Stimulated activated CD4-positive, alpha-beta T cell treated with anti-CD3 and anti-CD28 coated beads, TNF-alpha, amount 100 ng/mL, for 48 hours (primary cell): ENCODE results near the gene PAF1.
"Not testable (repeated sequence)": the region's sequence is repeated elsewhere in the genome, so short reads cannot be mapped to it uniquely, and the experiment has no call there.

Experiments used
- DNase-seq, 3 donors: peaks; one replicate each; pipeline ENCODE4 v3.0.0-alpha.2; 2020; ENCODE audit warnings: low read depth in 3 of 3

The PAF1 gene

DNA sequence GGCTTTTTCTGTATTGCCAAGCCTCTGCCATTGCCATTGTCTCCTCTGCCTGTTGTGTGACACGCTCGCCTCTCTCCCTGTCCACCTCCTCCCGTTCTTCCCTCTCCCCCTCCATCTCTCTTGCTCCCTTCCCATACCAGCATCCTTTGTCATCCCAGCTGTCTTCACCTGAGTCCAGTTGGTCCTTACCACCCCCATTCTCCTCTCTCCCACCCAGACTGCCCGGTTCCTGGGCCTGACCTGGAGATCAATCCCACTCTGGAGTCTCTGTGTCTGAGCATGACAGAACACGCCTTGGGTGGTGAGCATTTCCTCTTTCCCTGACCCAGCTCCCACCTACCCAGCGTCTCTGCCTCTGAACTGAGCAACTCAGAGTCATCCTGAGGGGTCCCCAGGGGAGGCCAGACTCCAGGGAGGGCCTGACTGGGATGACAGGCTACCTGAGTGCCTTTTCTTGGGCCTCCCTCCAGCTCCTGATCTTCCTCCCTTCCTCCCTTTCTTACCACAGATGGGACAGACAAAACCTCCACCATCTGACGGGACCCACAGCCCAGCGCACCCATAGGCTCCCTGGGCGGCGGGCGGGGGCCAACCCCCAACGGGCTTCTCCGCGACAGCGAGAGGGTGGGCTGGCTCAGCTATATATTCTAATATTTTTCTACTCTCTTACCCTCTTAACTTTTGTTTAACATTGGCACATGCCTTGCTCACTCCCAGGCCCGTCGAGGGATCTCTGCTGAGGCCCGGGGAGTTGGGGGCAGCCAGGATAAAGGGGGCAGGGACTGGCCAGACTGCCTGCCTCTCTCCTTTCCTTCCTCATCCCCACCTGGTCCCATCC lies 7.7 kb downstream of the PAF1 start:
- no peak for DNase-seq

DNA sequence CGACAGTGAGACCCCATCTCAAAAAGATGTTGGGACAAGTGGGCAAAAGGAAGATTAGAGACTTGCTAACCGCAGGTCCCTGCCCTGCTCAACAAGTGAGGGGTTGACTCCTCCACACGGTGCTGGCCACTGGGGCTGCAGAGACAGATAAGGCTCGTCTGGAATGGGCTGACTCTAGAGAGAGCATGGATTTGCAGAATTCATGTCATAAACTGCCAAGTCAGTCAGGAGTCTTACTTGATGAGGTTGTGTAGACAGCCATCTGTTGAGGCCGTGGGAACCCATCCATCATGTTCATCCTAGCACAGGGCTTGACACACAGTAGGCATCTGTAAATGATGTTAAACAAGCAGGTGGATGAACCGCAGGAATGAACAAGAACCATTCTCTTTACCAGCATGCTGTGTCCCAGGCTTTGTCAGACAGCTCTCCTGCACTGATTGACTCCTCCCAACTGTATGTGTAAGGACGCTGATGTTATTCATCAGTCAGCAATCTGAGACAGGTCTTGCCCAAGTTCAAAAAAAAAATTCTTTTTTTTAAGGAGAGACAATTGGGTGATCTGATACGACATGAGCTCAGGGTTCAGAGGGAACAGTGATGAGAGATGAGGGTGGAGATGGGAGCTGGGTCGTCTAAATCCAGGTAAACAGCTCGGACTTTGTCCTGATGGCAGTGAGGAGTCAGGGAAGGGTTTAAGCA lies 8.8 kb downstream of the PAF1 start:
- DNase-seq = no peak

DNA sequence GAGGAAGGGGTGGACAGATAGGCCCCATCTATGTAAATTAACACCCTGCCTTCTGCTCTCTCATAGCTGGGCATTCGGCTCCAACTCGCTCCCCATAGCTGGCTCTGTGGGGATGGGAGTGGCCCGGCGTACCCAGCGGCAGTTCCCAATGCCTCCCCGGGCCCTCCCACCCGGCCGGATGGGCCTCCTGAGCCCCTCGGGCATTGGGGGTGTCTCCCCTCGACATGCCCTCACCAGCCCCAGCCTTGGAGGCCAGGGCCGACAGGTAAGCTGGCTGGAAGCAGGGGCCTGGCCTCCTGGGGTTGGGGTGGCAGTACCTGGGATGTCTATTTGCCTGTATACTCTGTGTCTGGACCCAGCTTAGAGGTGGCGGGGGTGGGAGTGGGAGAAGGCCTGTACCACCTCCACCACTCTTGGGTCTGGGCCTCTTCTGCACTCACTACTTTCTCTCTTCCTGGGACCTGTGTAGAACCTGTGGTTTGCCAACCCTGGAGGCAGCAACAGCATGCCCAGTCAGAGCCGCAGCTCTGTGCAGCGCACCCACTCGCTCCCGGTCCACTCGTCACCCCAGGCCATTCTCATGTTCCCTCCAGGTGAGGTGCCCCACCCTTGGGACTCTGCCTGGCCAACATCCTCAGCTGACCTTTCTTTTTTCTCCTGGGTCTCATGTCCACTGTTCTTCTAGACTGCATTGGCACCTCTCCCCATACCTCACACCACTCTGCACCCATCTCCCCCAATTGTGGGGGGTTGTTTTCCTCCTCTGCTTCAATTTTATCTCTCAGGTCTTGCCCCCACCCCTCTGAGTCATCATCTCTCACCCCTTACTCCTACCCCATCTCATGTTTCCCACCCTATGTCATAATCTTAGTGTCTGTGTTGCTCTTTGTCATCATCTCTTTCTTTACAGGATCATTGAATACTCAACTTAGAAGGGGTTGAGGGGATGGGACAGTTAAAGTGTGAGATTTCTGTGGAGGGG lies 10.1 kb downstream of the PAF1 start:
- DNase-seq = no peak

DNA sequence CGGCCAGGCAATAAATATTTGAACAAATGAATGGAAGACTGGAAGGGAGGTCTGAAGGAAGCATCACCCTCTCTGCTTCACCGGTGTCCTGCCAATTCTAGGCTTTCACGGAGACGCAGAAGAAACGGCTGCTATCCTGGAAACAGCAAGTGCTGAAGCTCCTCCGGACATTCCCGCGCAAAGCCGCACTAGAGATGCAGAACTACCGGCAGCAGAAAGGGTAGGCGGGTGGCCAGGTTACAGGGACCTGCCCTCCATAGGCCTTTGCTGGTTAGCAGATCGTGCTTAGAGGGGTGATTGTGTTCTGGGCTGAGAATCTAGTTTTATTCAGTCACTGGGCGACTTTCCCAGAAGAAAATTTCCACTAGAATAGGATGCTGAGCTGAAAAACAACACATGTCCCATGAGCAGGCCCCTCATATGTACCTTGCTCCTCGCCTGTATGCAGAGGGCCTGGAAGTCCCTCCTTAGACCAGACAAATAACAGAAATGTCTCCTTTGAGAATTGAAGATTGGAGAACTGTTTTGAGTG lies 11.0 kb downstream of the PAF1 start:
- no peak for DNase-seq

DNA sequence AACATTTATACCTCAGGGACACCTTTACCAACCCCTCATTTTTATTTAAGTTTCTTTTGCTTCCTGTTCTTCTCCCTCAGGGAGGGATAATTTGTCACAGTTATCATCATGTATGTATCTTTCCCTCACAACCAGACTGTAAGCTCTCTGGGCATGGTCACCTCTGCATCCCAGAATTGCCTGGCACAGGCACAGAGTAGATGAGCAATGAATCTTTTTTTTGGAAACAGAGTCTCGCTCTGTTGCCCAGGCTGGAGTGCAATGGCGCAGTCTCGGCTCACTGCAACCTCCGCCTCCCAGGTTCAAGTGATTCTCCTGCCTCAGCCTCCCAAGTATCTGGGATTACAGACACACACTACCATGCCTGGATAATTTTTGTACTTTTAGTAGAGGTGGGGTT lies 11.5 kb downstream of the PAF1 start:
- not testable (repeated sequence) for DNase-seq

DNA sequence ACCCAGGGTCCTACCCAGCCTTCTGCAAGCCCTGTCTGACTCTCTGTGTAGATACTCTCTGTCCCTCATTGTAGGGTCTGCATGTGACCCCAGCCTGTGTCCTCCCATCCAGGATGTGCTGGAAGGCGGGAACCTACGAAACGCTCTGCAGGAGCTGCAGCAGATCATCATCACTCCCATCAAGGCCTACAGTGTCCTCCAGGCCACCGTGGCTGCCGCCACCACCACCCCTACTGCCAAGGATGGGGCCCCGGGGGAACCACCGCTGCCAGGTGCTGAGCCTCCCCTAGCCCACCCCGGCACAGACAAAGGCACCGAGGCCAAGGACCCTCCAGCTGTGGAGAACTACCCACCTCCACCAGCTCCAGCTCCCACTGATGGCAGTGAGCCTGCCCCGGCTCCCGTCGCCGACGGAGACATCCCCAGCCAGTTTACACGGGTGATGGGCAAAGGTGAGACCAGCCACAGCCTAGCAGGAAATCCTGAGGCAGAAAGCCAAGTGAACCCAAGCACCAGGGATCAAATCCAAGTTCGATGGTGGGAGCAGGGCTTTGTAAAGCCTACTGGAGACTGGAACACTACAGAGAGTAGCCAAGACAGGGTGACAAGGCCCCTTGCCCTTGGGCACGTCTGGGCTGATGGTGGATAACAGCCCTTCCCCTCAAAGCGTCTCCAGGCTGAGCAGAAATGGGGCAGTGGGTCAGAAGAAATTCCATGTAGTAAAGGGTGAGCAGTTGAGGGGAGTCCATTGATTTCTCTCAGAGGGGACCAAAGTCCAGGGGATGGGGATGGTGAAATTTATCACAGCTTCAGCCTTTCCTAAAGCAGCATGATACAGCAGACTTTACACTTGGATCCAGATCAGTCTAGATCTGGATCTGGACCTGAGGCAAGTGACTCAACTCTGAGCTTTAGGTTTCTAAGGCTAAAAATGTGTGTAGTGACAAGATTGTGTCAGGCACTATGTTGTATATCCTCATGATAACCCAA lies 13.2 kb downstream of the PAF1 start:
- DNase-seq = no peak

DNA sequence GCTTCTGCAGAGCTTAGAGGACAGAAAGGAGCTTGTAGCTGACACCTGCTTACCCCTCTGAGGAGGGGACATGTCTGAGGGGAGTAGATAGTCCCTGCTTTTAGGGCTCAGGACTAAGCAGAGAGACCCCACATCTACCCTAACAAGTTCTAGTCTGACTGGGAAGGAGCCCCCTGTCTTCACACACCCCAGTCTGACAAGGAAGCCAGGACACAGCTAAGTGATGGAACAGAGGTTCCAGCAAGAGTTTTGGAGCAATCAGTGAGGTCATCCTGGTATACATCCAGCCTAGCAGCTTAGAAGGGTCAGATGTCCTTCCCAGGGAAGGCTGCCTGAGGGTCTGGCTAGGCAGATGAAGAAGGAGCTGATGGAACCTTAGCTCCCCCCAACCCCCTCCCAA lies 15.0 kb downstream of the PAF1 start:
- no peak for DNase-seq

DNA sequence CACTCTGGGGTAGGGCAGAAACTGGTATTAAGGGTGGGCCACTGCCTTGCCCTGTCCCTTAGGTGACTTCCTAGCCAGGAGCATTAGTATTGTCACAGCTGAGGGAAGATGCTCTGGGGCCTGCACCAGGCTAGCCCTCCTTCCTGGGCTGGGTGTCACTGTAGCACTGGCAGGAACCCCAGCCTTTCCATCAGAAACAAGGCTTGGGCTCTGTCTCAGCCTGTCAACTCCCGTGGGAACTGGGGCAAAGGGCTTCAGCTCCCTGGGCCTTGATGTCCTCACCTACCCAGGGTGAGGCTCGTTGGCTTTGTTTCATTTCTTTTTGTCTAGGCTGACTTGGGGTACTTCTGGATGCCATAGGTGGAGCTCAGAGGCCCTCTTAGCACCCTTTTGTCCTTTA lies 18.0 kb downstream of the PAF1 start:
- no peak for DNase-seq

DNA sequence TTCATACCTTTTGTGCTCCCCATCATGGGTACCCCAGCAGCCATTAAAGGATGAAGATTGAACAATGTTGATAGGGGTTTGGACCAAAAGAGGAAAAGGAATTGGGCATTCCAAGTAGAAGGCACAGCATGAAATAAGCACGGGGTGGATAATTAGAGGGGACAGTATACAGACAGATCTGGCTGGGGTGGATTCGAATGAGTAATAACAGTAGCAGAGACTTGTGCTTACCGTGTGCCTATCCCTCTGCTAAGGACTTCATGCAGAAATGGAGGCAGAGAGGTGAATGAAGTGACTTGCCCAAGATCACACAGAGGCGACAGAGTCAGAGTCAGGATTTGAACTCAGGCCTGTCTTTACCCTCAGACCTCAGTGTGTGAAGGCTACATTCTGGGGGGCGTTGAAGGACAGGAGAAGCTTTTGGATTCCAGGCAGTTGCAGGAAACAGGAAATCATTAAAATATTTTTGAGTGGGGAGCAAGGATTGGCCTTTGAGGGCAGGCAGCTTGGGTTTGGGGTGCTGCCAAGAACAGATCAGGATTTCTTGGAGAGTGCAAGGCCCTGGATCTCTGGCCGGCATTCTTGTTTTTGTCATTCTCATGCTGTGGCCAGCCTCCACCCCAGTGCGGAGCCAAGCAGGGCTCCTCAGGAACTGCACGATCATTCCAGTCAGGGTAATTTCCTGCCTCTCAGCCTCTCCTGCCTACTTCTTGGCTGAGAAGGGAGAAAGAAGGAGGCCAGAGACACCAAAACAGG lies 18.7 kb downstream of the PAF1 start:
- no peak for DNase-seq

DNA sequence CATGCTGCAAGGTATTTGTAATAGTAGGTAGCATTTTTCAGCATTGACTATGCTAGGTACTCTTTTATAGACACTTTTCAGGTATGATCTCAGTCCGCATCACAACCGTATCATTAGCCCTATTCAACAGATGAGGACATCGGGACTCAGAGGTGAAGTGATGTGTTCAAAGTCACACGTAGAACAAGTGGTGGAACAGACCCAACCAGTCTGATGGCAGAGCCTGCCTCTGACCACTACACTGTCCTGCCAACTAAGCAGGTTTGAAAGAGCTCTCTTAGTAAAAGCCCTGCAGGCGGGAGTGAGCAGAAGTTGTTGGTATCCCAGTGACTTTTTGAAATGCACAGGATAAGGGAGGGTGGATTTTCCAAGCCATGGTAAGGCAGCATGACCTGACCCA lies 20.2 kb downstream of the PAF1 start:
- DNase-seq = no peak

DNA sequence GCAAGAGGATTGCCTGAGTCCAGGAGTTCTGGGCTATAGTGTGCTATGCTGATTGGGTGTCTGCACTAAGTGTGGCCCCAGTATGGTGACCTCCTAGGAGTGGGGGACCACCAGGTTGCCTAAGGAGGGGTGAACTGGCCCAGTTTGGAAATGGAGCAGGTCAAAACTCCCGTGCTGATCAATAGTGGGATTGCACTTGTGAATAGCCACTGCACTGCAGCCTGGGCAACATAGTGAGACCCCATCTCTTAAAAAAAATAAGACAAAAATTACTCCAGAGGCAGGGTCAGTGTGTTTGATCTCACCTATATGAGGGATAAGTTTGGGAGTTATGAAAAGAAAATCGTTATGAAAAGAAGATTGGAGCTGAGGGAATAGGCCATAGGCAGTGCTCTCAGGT lies 21.7 kb downstream of the PAF1 start:
- DNase-seq = no peak

DNA sequence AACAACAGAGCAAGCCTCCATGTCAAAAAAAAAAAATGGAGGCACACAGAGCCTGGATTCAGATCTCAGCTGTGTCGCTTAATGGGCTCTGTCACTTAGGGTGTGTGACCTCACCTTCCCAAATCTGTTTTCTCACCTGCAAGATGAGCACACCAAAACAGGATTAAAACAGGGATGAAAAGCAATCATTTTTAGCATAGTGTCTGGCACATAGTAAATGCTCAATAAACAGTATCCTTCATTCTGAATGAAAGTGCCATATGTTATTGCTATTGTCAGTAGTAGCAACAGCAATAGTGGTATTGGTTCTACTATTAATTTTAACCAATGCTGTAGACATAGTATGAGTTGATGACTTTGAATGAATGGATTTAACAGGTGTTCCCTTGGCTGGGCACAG lies 25.4 kb downstream of the PAF1 start:
- DNase-seq = no peak

DNA sequence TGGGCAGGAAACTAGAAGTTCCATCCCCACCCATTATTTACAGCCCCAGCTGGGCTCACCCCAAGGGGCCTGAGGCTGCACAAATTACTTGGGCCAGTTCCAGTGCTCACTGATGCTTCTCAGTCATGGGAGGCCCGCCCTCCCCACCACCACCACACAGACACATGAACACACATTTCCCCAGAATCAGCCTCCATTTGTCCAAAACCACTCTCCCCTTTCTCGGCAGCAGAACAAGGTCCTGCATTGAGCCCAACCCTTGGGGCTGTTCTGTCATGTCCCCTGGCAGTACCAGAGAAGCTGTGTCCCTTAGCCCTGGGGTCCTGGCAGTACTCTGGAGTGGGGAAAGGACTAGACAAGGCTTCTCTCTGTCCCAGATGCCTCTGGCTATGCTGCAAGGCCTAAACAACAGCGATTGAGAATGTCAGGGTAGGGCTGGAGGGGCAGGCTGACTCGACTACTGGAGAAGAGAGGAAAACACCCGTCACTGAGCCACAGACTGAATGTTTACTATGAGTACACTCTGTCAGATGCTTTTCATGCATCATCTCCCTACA lies 26.9 kb downstream of the PAF1 start:
- DNase-seq = no peak

DNA sequence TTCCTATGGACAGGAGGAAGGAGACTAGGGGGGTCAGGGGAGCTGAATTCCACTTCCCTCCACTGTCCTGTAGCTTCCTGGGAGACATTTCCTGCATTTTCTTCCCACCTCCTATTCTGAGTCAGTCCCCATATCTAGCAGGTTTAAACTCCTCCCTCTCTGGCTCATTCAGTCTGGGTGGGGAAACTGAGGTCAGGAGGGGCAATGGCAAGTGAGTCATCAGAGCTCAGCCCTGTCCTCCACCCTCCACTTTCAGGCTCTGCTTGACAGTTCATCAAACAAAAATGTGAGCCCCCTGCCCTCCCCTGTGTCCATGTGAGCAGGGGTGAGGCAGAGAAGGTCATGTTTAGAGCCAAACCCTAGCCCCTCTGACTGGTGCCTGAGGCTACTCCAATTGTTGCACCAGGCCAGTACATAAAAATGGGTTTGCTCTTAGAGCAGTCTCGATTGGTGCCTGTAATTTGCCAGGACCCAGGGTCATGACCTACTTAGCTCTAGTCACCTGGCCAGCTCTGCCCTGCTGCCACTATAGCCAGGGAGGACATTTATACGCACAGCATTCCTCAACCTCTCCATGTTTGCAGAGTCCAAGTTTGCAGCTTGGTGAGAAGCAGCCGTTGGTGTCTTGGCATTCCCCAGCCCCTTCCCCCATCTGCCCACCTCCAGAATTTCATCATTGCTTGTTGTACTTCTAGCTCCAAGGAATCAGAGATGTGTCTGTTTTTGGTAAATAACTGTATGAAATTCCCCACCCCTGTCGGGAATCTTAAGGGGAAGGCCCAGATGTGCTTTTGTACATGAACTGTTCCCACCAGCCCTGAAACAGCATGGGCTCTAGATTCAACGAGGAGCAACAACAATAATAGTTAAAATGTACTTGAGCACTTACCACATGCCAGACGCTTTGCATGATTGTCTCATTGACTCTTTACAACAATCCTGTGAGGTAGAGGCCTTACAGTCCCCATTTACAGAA lies 27.9 kb downstream of the PAF1 start:
- no peak for DNase-seq

DNA sequence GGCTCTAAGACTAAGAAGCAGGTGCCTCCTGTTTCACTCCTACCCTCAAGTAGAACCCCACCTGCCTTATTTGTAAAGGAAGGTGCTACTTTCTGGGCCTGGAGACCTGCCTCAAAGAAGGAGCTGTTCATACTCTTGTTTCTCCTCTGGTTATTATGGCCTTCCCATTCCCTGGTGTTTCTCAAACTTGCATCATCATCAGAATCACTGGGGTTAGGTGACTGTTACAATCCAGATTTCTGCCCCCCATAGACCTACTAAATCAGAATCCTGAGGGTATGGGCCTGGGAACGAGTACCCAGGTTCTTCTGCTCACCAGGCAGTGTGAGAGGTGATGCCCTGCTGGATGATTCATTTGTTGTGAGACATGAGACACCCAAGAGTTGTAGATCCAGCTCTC lies 30.3 kb downstream of the PAF1 start:
- no peak for DNase-seq

DNA sequence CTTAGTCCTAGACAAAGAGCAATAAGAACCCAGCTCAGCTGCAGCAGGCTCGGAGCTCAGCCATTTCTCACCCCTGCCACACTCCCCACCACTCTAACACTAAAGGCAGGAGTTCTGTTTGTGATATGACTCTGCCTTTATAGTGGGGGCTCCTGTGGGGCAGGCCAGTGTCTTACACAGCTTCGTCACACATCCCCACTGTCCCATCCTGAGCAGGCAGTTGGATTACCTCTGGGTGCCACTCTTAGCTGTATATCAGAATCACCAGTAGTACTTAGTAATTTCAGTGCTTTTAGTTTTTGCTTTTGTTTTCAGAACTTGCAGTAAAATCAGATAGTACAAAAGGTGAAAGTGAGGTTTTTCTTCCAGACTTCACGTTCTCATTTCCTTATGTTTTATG lies 31.9 kb downstream of the PAF1 start:
- DNase-seq = no peak

DNA sequence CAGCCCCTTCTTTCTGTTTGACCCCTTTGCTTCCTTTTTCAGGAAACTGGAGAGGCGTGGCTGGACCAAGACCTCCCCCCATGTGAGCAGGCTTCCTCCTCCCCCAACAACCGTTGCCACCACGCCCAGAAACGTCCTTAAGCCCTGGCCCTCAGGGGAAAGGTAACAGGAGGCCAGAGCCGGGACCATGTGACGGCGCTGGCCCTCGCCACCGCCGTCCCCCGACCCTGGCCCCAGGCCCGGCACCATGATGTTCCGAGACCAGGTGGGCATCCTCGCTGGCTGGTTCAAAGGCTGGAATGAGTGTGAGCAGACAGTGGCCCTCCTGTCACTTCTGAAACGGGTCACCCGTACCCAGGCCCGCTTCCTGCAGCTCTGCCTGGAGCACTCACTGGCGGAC lies 34.3 kb downstream of the PAF1 start:
- DNase-seq = no peak

DNA sequence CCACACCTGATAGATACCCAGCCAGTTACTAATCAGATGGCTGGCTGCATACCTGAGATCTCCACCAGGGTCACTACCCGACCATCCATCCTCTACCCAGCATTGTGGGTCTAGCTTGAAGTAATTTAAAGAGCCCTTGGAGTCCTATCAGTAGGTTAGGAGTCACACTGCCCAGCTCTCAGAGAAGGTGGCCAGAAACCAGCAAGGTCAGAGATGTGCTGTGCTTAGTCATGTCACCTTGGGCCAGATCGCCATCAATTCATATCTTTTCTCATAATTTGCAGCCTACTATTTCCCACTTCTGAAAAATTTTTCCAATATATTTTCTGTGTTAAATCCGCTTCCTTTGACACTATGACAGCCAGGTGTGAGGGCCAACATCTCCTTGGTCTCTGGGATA lies 34.8 kb downstream of the PAF1 start:
- DNase-seq = no peak

DNA sequence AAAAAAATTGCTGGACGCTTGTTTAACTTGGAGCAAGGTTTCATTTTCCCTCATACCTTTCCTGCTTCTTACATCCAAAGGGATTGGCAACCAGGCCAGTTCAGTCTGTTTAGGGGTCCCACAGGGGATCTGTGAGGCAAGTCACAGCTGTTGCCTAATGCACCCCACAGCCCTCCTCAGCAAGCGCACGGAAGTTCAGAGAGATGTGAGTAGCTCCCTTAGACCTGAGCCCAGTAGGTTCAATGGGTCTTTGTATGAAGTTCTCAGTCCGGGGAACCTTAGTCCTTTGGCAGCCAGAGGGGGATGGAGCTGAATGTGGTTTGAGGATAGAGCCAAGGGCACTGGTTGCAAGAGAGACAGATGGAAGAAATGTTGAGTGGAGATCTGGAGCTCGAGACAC lies 35.7 kb downstream of the PAF1 start:
- no peak for DNase-seq
